HL-60 (cell line): ENCODE data around the gene R3HDM1.
"Not testable (repeated sequence)": the region's sequence is repeated elsewhere in the genome, so short reads cannot be mapped to it uniquely, and the experiment has no call there.

ENCODE experiments used
- CTCF ChIP-seq: IDR thresholded peaks from one replicate; pipeline ENCODE4 v1.5.1; 2011; ENCODE audit warnings: low read length, control low read depth, inconsistent platforms; ENCODE audit not compliant: insufficient read depth
- POLR2AphosphoS5 ChIP-seq: IDR thresholded peaks from 2 replicates; pipeline ENCODE4 v1.6.1; 2012; ENCODE audit warnings: low read depth
- SPI1 ChIP-seq: IDR thresholded peaks from 2 replicates; pipeline ENCODE4 v1.6.1; 2012; ENCODE audit warnings: low read depth, mild to moderate bottlenecking, borderline replicate concordance

DNA sequence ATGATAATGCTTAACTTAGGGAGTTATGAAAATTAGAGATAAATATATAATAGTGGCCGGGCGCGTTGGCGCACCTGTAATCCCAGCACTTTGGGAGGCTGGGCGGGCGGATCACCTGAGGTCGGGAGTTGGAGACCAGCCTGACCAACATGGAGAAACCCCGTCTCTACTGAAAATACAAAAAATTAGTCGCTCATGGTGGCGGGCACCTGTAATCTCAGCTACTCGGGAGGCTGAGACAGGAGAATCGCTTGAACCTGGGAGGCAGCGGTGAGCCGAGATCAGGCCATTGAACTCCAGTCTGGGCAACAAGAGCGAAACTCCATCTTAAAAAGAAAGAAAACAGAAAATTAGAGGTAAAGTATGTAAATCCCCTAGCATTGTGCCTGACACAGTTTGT lies 2.3 kb downstream of the R3HDM1 start:
- not testable (repeated sequence) for TF ChIP-seq CTCF, POLR2AphosphoS5, SPI1
